ELF-1 (cell line): ENCODE results near the gene PLCG2.
"Not testable (repeated sequence)": the region's sequence is repeated elsewhere in the genome, so short reads cannot be mapped to it uniquely, and the experiment has no call there.

Experiments
- DNase-seq: peaks from one replicate; pipeline ENCODE4 v3.0.0-alpha.2; 2016; ENCODE audit warnings: low read depth, low spot score

Gene PLCG2

DNA sequence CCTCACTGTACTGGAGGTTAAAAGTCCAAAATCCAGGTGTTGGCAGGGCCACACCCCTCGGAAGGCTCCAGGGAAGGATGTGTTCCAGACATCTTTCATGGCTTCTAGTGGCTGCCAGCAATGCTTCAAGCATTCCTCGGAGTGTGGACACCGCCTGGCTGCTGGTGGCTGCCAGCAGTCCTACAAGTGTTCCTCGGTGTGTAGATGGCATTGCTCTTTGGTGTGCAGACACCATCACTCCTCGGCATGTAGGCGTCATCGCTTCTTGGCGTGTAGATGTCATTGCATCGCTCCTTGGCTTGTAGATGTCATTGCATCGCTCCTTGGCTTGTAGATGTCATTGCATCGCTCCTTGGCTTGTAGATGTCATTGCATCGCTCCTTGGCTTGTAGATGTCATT is 98.4 kb downstream of the PLCG2 start:
- DNase-seq = not testable (repeated sequence)

DNA sequence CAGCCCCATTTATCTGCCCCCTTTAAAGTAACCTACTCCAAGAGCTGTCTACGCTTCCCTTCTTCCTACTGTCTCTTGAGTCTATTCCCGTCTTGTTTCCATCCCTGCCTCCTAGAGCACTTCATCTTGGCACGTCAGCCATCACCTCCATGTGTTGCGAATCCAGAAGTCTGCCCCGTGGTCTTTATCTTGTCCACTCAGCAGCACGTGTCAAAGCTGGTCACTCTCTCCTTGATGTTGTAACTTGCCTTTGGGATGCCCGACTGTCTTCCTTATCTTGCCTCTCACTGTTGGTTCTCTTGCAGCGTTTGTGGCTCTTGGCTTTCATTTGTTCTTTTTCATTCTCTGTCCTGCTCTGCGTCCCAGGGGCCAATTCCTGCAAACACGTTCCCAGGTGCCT is 99.4 kb downstream of the PLCG2 start:
- no peak for DNase-seq

DNA sequence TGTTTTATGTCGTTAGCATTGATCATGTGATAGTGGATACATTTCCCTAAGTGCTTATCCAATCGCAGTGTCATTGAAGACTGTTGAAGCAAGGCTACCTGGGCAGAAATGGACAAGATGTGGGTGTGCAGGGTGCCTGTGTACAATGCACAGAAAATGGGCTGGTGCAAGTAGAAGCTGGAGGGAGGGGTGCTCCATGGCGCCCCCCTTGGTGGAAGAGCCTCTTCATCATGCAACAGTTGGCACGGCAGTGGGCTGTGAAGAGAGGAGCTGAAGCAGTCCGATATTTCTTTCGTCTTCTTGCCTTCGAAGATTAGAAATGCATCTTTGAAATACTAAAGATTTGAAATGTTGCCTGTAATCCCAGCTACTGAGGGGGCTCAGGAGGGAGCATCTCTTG is 100.5 kb downstream of the PLCG2 start:
- peak; percentile 63 for DNase-seq

DNA sequence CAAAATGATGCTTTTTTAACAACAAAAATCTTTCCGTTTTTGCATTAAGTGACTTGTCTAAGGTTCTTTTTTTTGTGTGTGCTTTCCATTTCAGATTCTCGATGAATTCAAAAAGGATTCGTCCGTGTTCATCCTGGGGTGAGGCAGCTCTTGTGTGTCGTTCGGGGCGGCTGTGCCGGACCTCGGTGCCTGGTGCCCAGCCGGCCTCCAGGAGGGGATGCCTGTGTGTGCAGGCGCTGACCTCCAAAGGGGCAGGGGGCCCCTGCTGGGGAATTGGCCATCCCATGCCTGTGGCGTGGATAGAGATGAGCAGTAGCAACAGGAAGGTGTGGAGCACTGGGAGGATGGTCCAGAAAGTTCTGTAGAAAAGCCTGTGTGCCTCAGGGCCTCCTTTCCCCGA is 101.7 kb downstream of the PLCG2 start:
- DNase-seq = no peak

DNA sequence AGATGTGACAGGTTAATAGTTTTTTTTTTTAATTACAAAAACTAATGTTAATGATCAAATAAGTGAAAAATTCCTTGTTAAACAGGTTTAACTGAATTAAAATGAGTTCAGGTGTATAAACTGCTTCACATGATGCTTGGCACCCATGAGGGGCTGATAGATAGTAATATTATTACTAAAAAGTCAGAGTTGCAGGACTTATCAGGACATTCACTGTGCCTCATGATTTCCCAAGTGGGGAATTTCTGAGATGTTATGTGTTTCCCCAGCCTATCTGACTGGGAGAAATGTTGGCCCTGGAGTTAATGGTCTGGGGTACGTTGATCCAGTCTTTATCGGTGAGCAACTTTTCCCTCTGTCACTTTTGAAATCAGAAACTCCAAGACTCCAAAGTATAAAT is 102.1 kb downstream of the PLCG2 start:
- no peak for DNase-seq

DNA sequence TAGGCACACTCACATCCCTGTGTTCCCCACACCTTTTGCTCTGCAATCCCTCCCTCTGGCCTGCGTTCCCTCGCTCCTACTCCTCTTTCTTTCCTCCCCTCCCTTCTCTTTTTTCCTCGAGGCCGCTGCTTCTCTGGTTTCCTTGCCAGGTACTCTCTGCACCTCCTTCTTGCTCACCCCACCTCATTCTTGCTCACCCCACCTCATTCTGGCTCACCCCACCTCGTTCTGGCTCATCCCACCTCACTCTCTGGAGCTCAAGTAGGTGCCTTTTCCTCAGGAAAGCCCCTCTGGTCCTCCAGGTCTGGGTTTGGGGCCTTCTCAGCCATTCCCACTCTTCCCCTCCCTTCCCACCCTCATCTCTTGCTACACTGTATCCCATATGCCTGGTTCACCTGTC is 103.5 kb downstream of the PLCG2 start:
- no peak for DNase-seq

DNA sequence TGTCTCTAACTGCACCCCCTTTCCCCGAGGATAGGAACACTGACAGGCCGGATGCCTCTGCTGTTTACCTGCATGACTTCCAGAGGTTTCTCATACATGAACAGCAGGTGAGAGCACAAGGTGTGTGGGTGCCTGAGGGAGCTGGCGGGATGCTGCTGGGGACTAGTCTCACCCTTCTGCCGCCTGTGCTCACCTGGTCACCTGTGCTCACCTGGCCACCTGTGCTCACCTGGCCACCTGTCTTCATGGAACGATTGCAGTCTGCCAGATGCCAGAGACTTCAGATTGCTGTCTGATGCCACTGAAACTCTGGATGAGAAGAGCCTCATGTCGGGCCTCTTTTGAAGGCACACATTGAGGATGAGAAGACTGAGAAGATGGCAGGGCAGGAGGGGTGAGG is 104.1 kb downstream of the PLCG2 start:
- no peak for DNase-seq

DNA sequence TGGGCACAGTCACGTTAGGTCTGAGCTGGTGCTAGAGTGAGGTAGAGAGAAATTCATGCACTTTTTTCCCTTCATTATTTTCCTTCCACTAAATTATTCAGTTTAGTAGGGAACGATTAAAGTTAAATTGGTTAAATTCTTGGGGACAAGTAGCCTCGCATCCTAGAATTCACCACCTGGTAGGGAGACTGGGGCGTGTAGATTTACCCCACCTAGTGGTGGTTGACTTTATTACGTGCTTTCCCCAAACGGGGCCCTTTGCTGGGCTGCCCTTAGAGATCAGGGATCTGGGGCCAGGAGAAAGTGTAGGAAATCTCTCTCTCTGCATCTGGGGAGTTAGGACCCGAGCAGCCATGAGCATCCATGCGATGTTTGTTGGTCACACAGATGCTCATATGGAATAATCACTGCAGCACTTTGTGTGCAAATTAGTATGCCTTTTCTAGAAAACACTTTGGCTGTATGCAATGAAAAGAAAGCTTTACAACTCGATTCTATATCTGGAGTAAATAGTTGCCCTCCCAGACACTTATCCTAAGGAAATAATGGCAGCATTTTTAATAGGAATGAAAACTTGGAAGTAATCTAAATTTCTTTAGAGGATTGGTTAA is 107.0 kb downstream of the PLCG2 start:
- DNase-seq = peak; percentile 73

DNA sequence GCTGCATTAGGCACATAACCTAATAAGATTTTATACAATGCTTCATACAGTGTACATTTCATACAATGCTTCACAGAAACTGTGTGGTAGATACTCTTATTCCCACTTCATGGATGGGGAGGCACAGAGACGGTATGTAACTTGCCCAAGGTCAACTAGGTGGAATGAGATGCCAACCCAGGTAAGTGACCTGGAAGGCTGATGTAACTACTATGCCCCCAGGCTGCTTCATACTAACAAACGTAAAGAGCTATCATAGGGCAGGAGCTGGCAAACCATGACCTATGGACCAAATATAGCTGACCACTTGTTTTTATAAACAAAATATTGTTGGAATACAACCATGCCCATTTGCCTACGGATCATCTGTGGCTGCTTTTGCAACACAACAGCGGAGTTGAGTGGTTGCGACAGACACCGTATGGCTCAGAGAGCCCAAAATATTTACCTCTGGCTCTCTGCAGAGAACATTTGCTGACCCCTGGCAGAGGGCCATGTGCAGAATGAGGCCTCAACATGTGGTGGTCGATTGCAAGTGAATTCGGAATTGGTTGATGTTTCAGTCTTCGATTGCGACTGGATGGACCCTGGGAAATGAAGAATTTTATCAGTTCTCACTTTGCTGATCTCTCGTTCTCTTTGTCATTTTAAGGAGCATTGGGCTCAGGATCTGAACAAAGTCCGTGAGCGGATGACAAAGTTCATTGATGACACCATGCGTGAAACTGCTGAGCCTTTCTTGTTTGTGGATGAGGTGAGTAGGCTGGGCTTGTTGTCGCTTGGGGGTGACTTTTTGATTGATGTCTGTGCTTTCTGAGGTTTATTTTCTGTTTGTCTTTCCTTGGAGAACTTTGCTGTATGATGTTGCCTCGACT is 109.7 kb downstream of the PLCG2 start:
- peak; percentile 48 for DNase-seq

DNA sequence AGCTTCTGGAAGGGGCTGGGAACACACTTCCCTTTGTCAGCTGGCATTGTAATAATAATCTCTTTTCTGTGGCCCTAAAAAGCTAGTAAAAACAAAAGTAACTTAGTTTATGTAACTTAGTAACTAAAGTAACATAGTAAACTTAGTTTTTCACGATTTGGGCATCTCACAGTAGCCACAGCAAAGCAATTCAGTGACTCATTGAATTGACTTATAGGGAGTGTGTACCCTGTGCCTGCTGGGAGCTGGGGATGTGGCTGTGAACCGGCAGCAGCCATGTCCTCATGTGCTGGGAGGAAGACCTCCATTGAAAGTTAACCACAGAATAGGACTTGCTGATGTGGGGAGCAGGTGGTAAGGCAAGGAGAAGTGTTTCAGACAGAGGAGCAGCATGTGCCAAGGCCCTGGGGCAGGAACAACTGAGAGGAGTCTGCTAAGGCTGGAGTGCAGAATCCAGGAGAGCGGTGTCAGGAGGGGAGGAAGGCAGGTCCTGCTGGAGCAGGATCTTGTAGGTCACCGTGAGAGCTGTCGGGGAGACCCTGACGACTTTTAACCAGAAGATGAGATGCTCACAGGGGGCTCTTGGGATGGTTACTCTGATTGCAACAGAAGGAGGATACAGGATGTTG is 112.8 kb downstream of the PLCG2 start:
- DNase-seq = no peak

DNA sequence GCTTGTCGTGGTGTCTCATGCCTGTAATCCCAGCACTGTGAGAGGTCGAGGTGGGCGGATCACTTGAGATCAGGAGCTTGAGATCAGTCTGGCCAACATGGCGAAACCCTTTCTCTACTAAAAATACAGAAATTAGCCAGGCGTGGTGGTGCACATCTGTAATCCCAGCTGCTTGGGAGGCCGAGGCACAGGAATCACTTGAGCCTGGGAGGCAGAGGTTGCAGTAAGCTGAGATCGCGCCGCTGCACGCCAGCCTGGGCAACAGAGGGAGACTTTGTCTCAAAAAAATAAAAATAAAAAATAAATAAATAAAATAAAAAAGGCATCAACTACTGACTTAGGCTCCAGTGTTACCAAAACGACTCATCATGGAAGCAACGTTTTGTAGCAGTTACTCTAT is 115.5 kb downstream of the PLCG2 start:
- DNase-seq = no peak

DNA sequence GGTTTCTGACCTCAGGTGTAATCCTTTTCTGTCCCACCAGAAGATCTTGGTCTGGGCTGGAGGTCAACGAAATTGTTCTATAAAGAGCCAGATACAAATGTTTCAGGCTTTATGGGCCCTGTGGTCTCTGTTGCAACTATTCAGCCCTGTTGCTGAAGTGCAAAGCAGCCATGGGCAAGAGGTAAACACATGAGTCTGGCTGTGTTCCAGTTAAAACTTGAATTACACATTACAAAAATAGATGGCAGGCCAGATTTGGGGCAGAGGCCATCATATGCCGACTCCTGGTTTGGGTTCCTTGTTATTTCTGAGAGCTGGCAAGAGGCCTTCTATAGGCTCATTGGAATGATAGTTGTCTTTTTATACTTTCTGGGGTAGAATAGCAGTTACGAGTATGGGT is 117.8 kb downstream of the PLCG2 start:
- DNase-seq = no peak

DNA sequence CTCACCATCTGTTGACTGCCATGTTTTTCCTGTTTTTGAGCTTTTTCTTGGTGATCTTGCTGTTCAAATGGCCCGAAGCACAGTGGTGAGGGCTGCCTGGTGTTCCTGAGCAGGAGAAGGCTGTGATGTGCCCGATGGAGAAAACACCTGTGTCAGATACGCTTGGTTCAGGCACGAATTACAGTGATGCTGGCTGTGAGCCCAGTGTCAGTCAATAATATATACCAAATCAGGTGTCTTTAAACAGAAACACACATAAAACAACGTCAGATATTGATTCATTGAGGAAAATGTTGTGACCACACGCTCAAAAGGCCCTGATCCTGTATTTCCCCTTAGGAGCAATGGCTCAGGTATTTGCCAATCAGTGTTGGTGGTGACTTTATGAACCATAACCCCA is 120.5 kb downstream of the PLCG2 start:
- DNase-seq = no peak

DNA sequence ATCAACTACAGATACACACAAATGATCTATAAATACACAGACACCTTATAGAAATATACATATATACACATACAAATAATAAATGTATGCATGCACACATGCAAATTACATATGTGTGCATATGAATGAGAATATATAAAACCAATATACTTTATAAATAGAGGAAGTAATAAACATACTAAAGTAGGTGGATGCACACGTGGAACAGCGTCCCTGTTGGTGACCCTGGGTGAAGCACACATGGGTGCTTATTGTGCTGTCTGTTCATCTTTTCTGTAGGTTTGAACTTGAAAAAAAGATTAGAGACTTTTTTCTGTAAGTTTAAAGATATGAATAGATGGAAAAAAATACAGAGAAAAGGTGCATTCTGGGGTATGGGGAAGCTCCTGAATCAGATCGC is 120.9 kb downstream of the PLCG2 start:
- DNase-seq = no peak

DNA sequence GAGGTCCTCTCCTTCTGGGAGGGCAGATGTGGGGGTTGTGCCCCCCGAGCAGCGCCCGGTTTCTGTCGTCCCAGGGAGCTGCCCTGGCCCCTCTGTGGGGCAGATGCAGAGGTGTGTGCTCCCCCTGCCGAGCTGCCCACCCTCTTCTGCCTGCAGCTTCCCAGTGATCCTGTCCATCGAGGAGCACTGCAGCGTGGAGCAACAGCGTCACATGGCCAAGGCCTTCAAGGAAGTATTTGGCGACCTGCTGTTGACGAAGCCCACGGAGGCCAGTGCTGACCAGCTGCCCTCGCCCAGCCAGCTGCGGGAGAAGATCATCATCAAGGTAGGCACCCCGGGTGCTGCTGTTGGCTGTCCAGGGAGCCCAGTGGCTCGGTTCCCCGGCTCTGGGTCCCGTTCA is 121.4 kb downstream of the PLCG2 start:
- DNase-seq = no peak

DNA sequence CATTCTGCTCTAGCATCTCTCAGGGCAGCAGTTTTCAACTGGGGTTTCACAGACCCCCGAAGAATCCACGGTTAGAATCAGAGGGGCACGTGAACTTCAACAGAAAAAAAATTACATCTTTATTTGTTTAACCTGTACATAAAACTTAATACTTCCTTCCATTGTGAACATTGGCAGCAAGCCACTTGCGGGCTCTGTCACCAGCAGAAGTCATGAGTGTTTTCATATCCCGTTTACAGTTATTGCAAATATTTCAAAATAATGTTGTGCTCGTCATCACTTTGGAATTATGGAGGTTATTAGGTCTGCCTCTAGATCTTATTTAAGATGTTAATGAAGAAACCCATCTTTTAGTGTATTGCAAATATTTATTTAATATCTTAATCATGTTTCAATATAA is 122.4 kb downstream of the PLCG2 start:
- DNase-seq = no peak

DNA sequence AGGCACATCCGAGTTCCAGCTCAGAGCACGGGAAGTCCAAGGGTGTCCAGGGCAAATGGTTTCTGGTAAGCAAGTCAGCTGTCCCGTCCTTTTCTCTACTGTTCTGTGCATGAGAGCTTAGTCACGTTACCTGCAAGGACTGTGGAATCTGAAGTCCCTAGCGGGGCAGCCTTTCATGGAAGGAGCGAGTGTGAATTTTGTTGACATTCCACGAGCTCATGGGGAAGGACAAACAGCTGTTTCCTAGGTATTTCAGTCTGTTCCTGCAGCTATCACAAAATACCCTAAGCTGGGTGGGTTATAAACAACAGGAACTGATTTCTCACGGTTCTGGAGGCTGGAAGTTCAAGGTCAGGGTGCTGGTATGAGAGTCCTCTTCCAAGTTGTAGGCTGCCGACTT is 122.9 kb downstream of the PLCG2 start:
- no peak for DNase-seq

DNA sequence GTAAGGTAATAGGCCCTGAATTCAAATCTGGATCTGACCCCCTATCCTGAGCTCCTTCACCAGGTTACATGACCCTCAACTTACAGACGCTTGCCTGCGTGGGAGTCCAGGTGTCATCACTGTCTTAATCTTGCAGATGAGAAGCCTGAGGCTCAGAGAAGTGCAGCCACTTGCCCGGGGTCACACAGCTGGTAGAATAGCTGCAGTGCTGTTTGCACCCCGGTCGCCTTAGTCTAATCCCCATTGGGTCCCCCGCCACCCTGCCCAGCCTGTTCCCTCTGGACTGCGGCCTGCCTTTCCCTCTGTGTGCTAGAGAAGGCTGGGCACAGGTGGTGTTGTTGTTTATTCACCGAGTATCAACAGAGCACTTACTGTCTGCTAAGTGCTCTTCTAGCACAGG is 125.2 kb downstream of the PLCG2 start:
- no peak for DNase-seq

DNA sequence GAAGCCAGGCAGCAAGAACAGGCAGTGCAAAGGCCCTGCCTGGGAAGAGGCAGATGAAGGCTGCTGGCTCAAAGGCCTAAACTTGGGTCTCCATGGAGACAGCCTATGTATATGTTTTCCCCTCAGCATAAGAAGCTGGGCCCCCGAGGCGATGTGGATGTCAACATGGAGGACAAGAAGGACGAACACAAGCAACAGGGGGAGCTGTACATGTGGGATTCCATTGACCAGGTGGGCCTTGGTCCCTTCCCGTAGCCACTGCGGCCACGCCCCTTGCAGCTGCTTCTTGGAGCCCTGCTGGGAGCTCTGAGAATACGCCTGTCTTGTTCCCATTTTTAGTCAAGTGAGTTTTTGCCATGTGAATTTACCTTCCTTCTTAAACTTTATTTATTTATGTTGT is 126.2 kb downstream of the PLCG2 start:
- peak; percentile 64 for DNase-seq

DNA sequence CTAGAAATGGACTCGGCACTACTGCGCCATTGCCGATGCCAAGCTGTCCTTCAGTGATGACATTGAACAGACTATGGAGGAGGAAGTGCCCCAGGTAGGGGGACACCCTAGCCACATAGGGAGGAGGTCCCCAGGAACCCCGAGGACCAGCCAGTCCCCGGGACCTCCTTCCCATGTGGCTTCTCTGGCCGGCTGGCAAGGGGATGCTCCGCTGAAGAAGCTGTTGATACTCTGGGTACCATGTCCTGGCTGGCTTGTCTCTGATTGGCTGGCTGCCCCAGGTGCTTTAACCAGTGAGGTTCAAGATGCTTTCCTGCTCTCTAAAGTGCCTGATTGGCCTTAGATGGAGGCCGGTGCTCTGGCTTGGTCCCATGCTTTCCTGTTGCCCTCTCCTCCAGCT is 128.6 kb downstream of the PLCG2 start:
- DNase-seq = no peak

DNA sequence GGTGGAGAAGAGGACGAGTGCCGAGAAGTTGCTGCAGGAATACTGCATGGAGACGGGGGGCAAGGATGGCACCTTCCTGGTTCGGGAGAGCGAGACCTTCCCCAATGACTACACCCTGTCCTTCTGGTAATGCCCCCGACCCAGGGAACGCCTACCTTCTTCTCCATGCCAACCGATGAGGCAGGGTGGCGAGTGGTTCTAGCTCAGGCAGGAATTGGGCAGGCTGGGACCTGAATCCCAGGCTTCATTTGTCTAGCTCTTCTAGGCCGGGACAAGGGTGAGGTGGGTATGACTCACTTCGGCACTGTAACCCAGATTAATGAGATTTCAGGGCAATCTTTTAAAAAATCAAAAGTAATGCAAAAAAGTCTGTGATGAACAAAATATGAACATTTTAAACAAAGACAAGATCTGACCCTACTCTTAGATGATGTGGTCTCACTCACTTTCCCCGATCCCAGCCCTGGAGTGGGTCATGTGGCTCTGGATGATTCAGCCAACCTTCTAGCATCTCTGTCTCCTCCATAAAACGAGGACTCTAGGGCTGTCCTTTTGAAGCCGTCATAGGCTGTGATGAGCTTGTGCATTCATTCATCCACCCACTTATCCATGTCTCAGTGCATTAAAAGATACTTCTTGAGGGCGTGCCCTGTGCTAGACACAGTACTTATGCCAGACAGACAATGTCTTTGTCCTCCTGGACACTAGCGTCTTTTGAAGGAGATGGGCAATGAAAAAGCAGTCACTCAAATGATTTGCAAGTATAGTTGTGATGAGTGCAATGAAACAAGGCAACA is 129.6 kb downstream of the PLCG2 start:
- no peak for DNase-seq

DNA sequence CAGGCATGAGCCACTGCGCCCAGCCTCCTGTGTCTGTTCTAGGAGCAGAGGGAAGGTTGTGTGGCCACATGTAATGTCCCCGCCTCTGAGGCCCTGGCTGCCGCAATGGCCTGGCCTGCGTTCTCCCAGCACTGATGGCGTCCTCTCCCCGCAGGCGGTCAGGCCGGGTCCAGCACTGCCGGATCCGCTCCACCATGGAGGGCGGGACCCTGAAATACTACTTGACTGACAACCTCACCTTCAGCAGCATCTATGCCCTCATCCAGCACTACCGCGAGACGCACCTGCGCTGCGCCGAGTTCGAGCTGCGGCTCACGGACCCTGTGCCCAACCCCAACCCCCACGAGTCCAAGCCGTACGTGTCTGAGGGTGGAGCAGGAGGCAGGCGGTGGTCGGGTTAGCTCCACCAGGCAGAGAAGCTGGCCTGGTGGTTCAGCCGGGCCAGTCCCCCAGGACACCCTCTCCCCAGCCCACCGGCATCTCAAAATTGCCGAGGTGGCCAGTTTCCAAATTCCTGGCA is 131.3 kb downstream of the PLCG2 start:
- DNase-seq = no peak
